Gastrocnemius medialis (tissue), 4 donors: ENCODE results near the gene RNU7-1.

Experiments
- CTCF ChIP-seq, 5 experiments: fragments of 450-650 bp in 3 of 5; fragments of 200-600 bp in 2 of 5; sonication (generic) in 2 of 5; IDR thresholded peaks in 4 of 5; conservative IDR thresholded peaks in 1 of 5; 1 replicate in 4 of 5; 2 replicates in 1 of 5; pipeline ENCODE4 v1.5.1; 2016 to 2019; ENCODE audit warnings: antibody characterized with exemption in 5 of 5, mild to moderate bottlenecking in 3 of 5, moderate library complexity in 3 of 5
- POLR2A ChIP-seq, 2 donors: fragments of 450-650 bp; IDR thresholded peaks; one replicate each; pipeline ENCODE4 v1.6.1; 2017; ENCODE audit warnings: antibody characterized with exemption in 2 of 2, mild to moderate bottlenecking in 2 of 2, moderate library complexity in 2 of 2

- no peak for TF ChIP-seq POLR2A (IDR thresholded peaks at IDR 0.05)
- TF ChIP-seq CTCF (IDR thresholded peaks at IDR 0.05 in 4 of 5, conservative IDR thresholded peaks at IDR 0.05 in 1 of 5), result no peak
Observed at GRCh38 chr12:6963791-6964413, 20.3 kb downstream of the RNU7-1 start.
